K562 (cell line): ENCODE data around the gene KDM2A. TPM values are rescaled to one million over a fixed set of nuclear protein-coding genes. Genes with fewer than 3 reads are reported as not detected.

ENCODE experiments used
- ATAC-seq: fragments of 200-7000 bp; cut with Tn5 transposase; 3 replicates; pipeline ENCODE4 v1.9.1; 2020; ENCODE audit warnings: moderate library complexity
- BruUV-seq: library from RNA; stranded (reverse); fragments of 400-500 nt; replicated peaks from 2 replicates; lab custom pipeline; 2021; lab: Mats Ljungman, UMichigan
- CTCF ChIA-PET: fragments of 300-600 bp; formaldehyde crosslinking; extraction: SDS; loops from one replicate; lab custom pipeline; 2021; ENCODE audit warnings: low intra/inter-chr PET ratio; lab: Yijun Ruan, JAX
- POLR2A ChIA-PET: fragments of 300-600, 350-650 bp; sonication (Branson Sonifier 250); formaldehyde crosslinking; extraction: SDS; loops from one replicate; lab custom pipeline; 2021; ENCODE audit warnings: antibody characterized with exemption, inconsistent platforms; lab: Yijun Ruan, JAX
- DNase-seq, 4 experiments: peaks; one replicate each; pipeline versions ENCODE4 v3.0.0 to v3.0.0-alpha.2; 2011 to 2018; ENCODE audit warnings: low spot score in 3 of 4, mixed read lengths in 3 of 4; ENCODE audit errors: extremely low read depth in 1 of 4
- FAIRE-seq: peaks from 2 replicates; lab custom pipeline; 2011; peaks lifted over from hg19 to GRCh38; lab: Jason Lieb, UNC
- H2AFZ ChIP-seq: 2 replicates; pipeline ENCODE4 v1.6.0; 2011; ENCODE audit warnings: low read depth, low read length, control low read depth, inconsistent platforms
- H3K27ac ChIP-seq: fragments of 200-600 bp; 3 replicates; pipeline ENCODE4 v1.8.0; 2011; ENCODE audit warnings: low read depth, mild to moderate bottlenecking, control low read depth, inconsistent platforms, low read length, moderate library complexity, mixed read lengths; ENCODE audit errors: extremely low read depth
- H3K27me3 ChIP-seq, 2 experiments: fragments of 300-600 bp in 1 of 2; 2 replicates in 1 of 2; 3 replicates in 1 of 2; pipeline versions ENCODE4 v1.6.0 to v1.8.0; 2011; ENCODE audit warnings: inconsistent platforms in 2 of 2, low read length in 2 of 2, mild to moderate bottlenecking in 1 of 2, mixed read lengths in 1 of 2, moderate library complexity in 1 of 2; ENCODE audit not compliant: control insufficient read depth in 2 of 2, insufficient read depth in 2 of 2
- H3K36me3 ChIP-seq: fragments of 300-600 bp; 3 replicates; pipeline ENCODE4 v1.8.0; 2011; ENCODE audit warnings: mild to moderate bottlenecking, low read length, inconsistent platforms; ENCODE audit not compliant: control insufficient read depth, insufficient read depth
- H3K4me1 ChIP-seq, 2 experiments: fragments of 200-600 bp in 1 of 2; replicated peaks in 1 of 2; 2 replicates in 1 of 2; 3 replicates in 1 of 2; pipeline versions ENCODE4 v1.5.1 to v1.8.0; 2011; ENCODE audit warnings: inconsistent platforms in 2 of 2, low read length in 2 of 2, mild to moderate bottlenecking in 1 of 2, mixed read lengths in 1 of 2, moderate library complexity in 1 of 2; ENCODE audit not compliant: control insufficient read depth in 2 of 2, insufficient read depth in 2 of 2
- H3K4me2 ChIP-seq: 2 replicates; pipeline ENCODE4 v1.6.1; 2011; ENCODE audit warnings: low read length, control low read depth, inconsistent platforms, mixed read lengths; ENCODE audit not compliant: insufficient read depth
- H3K4me3 ChIP-seq: fragments of 200-600 bp; sonication (generic), shearing (Covaris generic); 2 replicates; pipeline ENCODE4 v1.5.1; 2016; ENCODE audit warnings: control low read depth, inconsistent platforms
- H3K79me2 ChIP-seq: fragments of 200-600 bp; 3 replicates; pipeline ENCODE4 v1.8.0; 2011; ENCODE audit warnings: low read length, inconsistent platforms; ENCODE audit not compliant: control insufficient read depth, insufficient read depth
- H3K9ac ChIP-seq, 2 experiments: 2 replicates each; pipeline versions ENCODE4 v1.6.0 to v1.6.1; 2011; ENCODE audit warnings: low read depth in 2 of 2, low read length in 2 of 2, control low read depth in 1 of 2, inconsistent platforms in 1 of 2, mild to moderate bottlenecking in 1 of 2, mixed read lengths in 1 of 2; ENCODE audit not compliant: insufficient read depth in 1 of 2
- H3K9me1 ChIP-seq: one replicate; pipeline ENCODE4 v1.6.0; 2011; ENCODE audit warnings: inconsistent platforms, mild to moderate bottlenecking, low read length, moderate library complexity; ENCODE audit not compliant: control insufficient read depth, insufficient read depth
- H3K9me3 ChIP-seq: replicated peaks from 2 replicates; pipeline ENCODE4 v1.5.1; 2011; ENCODE audit warnings: low read depth, low read length, inconsistent platforms; ENCODE audit not compliant: control insufficient read depth, insufficient read depth
- H4K20me1 ChIP-seq: replicated peaks from 2 replicates; pipeline ENCODE4 v1.6.1; 2011; ENCODE audit warnings: low read length, inconsistent platforms, mixed read lengths; ENCODE audit not compliant: control insufficient read depth, insufficient read depth
- CEBPG ChIP-seq, 3 experiments: fragments of 200-800 bp in 1 of 3; sonication (Bioruptor generic) in 1 of 3; sonication (generic) in 1 of 3; formaldehyde crosslinking in 1 of 3; IDR thresholded peaks in 2 of 3; conservative IDR thresholded peaks in 1 of 3; 2 replicates each; pipeline versions ENCODE4 v1.6.1 to v1.8.0; 2016 to 2022; ENCODE audit warnings: missing compliant biosample characterization in 2 of 3, missing genetic modification characterization in 2 of 3, mild to moderate bottlenecking in 1 of 3, missing genetic modification reagents in 1 of 3
- FOXJ2 ChIP-seq: fragments of 200-800 bp; sonication (Bioruptor generic); IDR thresholded peaks from 2 replicates; pipeline ENCODE4 v1.6.1; 2016; ENCODE audit warnings: missing genetic modification characterization, missing compliant biosample characterization
- HMGN3 ChIP-seq: IDR thresholded peaks from 2 replicates; pipeline ENCODE4 v1.6.1; 2011; ENCODE audit warnings: borderline replicate concordance, low read depth, mild to moderate bottlenecking, mixed read lengths, low read length; ENCODE audit not compliant: insufficient read length; ENCODE audit errors: extremely low read depth
- MED1 ChIP-seq: sonication (generic); formaldehyde crosslinking; IDR thresholded peaks from 2 replicates; pipeline ENCODE4 v1.8.1; 2023; ENCODE audit warnings: missing genetic modification reagents, borderline replicate concordance
- NRF1 ChIP-seq, 2 experiments: fragments of 450-650 bp; IDR thresholded peaks in 1 of 2; conservative IDR thresholded peaks in 1 of 2; 2 replicates each; pipeline ENCODE4 v1.6.1; 2014; ENCODE audit warnings: mild to moderate bottlenecking in 2 of 2
- SNIP1 ChIP-seq: fragments of 450-650 bp; IDR thresholded peaks from 2 replicates; pipeline ENCODE4 v1.7.1; 2017; ENCODE audit warnings: low read depth, mild to moderate bottlenecking
- ZNF124 ChIP-seq: sonication (generic); formaldehyde crosslinking; IDR thresholded peaks from 2 replicates; pipeline ENCODE4 v1.8.1; 2022; ENCODE audit warnings: missing genetic modification reagents
- ZNF274 ChIP-seq: IDR thresholded peaks from 2 replicates; pipeline ENCODE4 v1.6.1; 2011; ENCODE audit warnings: low read depth, mild to moderate bottlenecking, low read length, moderate library complexity, borderline replicate concordance
- ZNF507 ChIP-seq: conservative IDR thresholded peaks from 2 replicates; pipeline ENCODE4 v1.6.1; 2017; ENCODE audit warnings: missing genetic modification characterization, missing compliant biosample characterization
- WGBS: fragments of 100-300 bp; shearing (Covaris generic); methylation state at CpG from one replicate; pipeline ENCODE4 v1.1.6; 2016; ENCODE audit warnings: low coverage, mixed read lengths; ENCODE audit not compliant: insufficient coverage; ENCODE audit errors: missing lambda C conversion rate; 5-methylcytosine and 5-hydroxymethylcytosine counted together
- in situ Hi-C: fragments of 300-500 bp; cut with MboI; formaldehyde crosslinking; loops from 4 replicates; pipeline ENCODE4 v1.15.0; 2018; ENCODE audit warnings: inconsistent platforms, mixed read lengths
- intact Hi-C: fragments of 100-400 bp; cut with micrococcal nuclease; formaldehyde crosslinking; loops from 2 replicates; pipeline ENCODE4 v1.14.2; 2022
- polyA plus RNA-seq, 8 experiments: library from polyadenylated mRNA; depleted of rRNA in 4 of 8; stranded (reverse) in 5 of 8; unstranded in 3 of 8; fragments of >200 nt; fragmentation: Nextera tagmentation in 2 of 8; fragmentation: Illumina TruSeq in 1 of 8; extraction: Ambion mirVana in 2 of 8; extraction: Trizol in 1 of 8; gene quantifications; 2 replicates each; pipeline versions ENCODE4 v1.2.1 to v1.2.3, GENCODE V29; 2011 to 2014; ENCODE audit warnings: inconsistent platforms in 1 of 8, missing spikeins in 1 of 8
- total RNA-seq, 7 experiments: library from RNA; depleted of rRNA in 6 of 7; stranded (reverse); fragments of >200 nt in 6 of 7; fragmentation: Illumina TruSeq in 2 of 7; extraction: Trizol in 2 of 7; gene quantifications; 2 replicates each; pipeline versions ENCODE4 v1.2.1 to v1.2.3, GENCODE V29; 2011 to 2021; ENCODE audit warnings: low replicate concordance in 1 of 7
- TF ChIP-seq, protein P1 (sequence below): fragments of 250-450 bp; sonication (Bioruptor Pico); IDR thresholded peaks from 2 replicates; pipeline ENCODE4 v1.5.1; 2021; ENCODE audit warnings: mild to moderate bottlenecking
- TF ChIP-seq, protein P2 (sequence below): sonication (generic); formaldehyde crosslinking; IDR thresholded peaks from 2 replicates; pipeline ENCODE4 v1.9.0; 2022; ENCODE audit warnings: mild to moderate bottlenecking, missing genetic modification reagents
- TF ChIP-seq, protein P3 (sequence below): fragments of 450-650 bp; IDR thresholded peaks from 2 replicates; pipeline ENCODE4 v1.7.0; 2016; ENCODE audit warnings: borderline replicate concordance
- TF ChIP-seq, protein P4 (sequence below): fragments of 200-800 bp; sonication (Bioruptor generic); IDR thresholded peaks from 2 replicates; pipeline ENCODE4 v1.6.1; 2017; ENCODE audit warnings: missing genetic modification characterization, missing compliant biosample characterization

Gene KDM2A
- total and polyA plus RNA-seq, 9 of the 15 experiments (the other 6 are each of a cell fraction or from before 2014, with no cell fraction given) = 5.0 to 39.3 (median 21.3) TPM

DNA sequence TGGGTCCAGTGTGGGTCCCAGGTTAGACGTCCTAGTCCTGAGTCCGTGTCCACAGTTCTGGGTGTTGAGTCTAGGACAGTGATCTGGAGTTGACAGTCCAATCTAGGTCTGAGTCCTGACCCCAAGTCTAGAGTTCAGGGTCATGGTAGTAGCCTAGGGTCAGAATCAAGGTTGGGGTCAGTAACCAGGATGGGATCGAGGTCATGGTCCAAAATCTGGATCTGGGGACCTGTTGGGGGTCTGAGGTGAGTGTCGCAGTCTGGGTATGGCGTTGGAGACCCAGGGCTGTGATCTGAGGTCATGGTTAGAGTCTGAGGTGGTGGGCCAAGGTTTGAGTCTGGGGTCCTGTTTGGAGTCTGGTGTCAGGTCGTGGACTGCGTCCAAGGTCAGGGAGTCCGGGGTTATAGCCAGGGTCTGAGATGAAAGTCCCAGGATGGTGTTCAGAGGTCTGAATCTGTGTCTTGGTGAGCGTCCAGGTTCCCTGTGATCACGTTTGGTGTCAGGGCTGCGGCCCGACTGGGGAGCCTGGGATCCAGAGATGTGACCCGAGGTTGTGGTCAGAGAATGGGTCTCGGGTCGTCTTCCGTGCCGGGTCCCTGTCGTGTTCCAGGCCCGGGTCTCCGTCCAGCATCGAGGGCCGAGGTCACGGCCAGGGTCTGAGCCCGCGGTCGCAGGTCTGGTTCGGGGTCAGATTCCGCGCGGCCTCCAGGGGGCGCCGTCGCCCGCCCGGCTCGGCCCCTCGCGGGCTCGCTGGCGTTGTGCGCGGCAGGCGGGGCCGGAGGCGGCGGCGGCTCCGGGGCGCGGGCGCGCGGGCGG is 146.8 kb downstream of the KDM2A start:
- Histone ChIP-seq H3K9ac (peak overlapping the region; percentile 69 to 91), H3K27ac (peak overlapping the region; percentile 61; the same call in 2 of the 3 replicates), H2AFZ (peak overlapping the region; percentile 99), H3K9me1 (peaks cover 7% of the 10 kb centered on the region), H4K20me1 (peaks cover 17% of the 10 kb centered on the region; the same call in 1 of the 2 replicates), H3K36me3 (peaks cover 36% of the 10 kb centered on the region; the same call in 2 of the 3 replicates), H3K4me3 (no peak overlapping the region), H3K4me2 (peak overlapping the region; percentile 72), H3K4me1 (peaks cover 49 to 71% of the 10 kb centered on the region in 2 experiments), H3K27me3 (no peaks in the 10 kb centered on the region), H3K79me2 (peaks cover 46% of the 10 kb centered on the region), H3K9me3 (no peaks in the 10 kb centered on the region)
- ChIA-PET CTCF (interaction anchor here (1.5 to 3.5 kb wide), 2 partner anchors 52 to 117 kb away, joined by 5 to 35 read pairs; no protein-coding TSS in a partner anchor), POLR2A (interaction anchor here (0.7 to 1.6 kb wide), 5 partner anchors 20 to 52 kb away, joined by 3 to 8 read pairs (median 4); no protein-coding TSS in a partner anchor)
- intact Hi-C loops = loop anchor here (1.0 kb wide), 1 partner anchor 22 kb away; no protein-coding TSS in a partner anchor
- 24% methylated on average over 16 of the region's 54 CpGs for WGBS
- DNase-seq = peak; percentile 84 to 92 (median 91)
- in situ Hi-C loops = no loop called here
- peak; percentile 84 for ATAC-seq
- BruUV-seq = no TSS peak
- FAIRE-seq = peak; percentile 77
- no peak for TF ChIP-seq ZNF274
- no peak for TF ChIP-seq FOXJ2 (tag)
- TF ChIP-seq HMGN3 = peak; percentile 23
- TF ChIP-seq, protein P1, sequence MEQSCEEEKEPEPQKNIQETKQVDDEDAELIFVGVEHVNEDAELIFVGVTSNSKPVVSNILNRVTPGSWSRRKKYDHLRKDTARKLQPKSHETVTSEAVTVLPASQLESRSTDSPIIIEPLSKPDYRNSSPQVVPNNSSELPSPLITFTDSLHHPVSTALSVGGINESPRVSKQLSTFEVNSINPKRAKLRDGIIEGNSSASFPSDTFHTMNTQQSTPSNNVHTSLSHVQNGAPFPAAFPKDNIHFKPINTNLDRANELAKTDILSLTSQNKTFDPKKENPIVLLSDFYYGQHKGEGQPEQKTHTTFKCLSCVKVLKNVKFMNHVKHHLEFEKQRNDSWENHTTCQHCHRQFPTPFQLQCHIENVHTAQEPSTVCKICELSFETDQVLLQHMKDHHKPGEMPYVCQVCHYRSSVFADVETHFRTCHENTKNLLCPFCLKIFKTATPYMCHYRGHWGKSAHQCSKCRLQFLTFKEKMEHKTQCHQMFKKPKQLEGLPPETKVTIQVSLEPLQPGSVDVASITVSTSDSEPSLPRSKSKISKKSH (CRISPR knock-in tag) = no peak
- TF ChIP-seq, protein P2, sequence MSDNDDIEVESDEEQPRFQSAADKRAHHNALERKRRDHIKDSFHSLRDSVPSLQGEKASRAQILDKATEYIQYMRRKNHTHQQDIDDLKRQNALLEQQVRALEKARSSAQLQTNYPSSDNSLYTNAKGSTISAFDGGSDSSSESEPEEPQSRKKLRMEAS (CRISPR knock-in tag) = 0 out of 2 replicates have a peak, but pooled peaks have one; percentile 19
- no peak for TF ChIP-seq MED1 (CRISPR knock-in tag)
- TF ChIP-seq ZNF124 (CRISPR knock-in tag) = no peak
- TF ChIP-seq ZNF507 (tag) = no peak
- TF ChIP-seq CEBPG (CRISPR knock-in tag; IDR thresholded peaks at IDR 0.05) = no peak
- no peak for TF ChIP-seq CEBPG (tag; conservative IDR thresholded peaks at IDR 0.05 in 1 of 2, IDR thresholded peaks at IDR 0.05 in 1 of 2)
- no peak for TF ChIP-seq SNIP1
- TF ChIP-seq, protein P3, sequence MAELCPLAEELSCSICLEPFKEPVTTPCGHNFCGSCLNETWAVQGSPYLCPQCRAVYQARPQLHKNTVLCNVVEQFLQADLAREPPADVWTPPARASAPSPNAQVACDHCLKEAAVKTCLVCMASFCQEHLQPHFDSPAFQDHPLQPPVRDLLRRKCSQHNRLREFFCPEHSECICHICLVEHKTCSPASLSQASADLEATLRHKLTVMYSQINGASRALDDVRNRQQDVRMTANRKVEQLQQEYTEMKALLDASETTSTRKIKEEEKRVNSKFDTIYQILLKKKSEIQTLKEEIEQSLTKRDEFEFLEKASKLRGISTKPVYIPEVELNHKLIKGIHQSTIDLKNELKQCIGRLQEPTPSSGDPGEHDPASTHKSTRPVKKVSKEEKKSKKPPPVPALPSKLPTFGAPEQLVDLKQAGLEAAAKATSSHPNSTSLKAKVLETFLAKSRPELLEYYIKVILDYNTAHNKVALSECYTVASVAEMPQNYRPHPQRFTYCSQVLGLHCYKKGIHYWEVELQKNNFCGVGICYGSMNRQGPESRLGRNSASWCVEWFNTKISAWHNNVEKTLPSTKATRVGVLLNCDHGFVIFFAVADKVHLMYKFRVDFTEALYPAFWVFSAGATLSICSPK = no peak
- TF ChIP-seq NRF1 (conservative IDR thresholded peaks at IDR 0.05 in 1 of 2, IDR thresholded peaks at IDR 0.05 in 1 of 2) = 0 out of 4 replicates have a peak, but pooled peaks of 1 of the 2 experiments have one; percentile 22
- TF ChIP-seq, protein P4, sequence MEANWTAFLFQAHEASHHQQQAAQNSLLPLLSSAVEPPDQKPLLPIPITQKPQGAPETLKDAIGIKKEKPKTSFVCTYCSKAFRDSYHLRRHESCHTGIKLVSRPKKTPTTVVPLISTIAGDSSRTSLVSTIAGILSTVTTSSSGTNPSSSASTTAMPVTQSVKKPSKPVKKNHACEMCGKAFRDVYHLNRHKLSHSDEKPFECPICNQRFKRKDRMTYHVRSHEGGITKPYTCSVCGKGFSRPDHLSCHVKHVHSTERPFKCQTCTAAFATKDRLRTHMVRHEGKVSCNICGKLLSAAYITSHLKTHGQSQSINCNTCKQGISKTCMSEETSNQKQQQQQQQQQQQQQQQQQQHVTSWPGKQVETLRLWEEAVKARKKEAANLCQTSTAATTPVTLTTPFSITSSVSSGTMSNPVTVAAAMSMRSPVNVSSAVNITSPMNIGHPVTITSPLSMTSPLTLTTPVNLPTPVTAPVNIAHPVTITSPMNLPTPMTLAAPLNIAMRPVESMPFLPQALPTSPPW (CRISPR knock-in tag) = peak; percentile 82
